WERI-Rb-1 (cell line): ENCODE data around the gene AGPAT3.

Source experiments
- DNase-seq: peaks from one replicate; pipeline ENCODE4 v3.0.0-alpha.2; 2020
- H3K27ac ChIP-seq: fragments of 250-450 bp; sonication (Bioruptor Pico); 2 replicates; pipeline ENCODE4 v1.5.1; 2020; ENCODE audit warnings: mild to moderate bottlenecking, moderate library complexity
- H3K27me3 ChIP-seq: fragments of 250-450 bp; sonication (Bioruptor Pico); 2 replicates; pipeline ENCODE4 v1.5.1; 2021; ENCODE audit warnings: mild to moderate bottlenecking, low read depth, moderate library complexity; ENCODE audit not compliant: insufficient read depth, severe bottlenecking
- H3K36me3 ChIP-seq: fragments of 250-450 bp; sonication (Bioruptor Pico); 2 replicates; pipeline ENCODE4 v1.5.1; 2020; ENCODE audit warnings: mild to moderate bottlenecking, moderate library complexity
- H3K4me3 ChIP-seq: 2 replicates; pipeline ENCODE4 v1.5.1; 2011; ENCODE audit warnings: low read depth, mild to moderate bottlenecking, control low read depth, low read length
- H3K9me3 ChIP-seq: fragments of 250-450 bp; sonication (Bioruptor Pico); 2 replicates; pipeline ENCODE4 v1.5.1; 2021; ENCODE audit warnings: mild to moderate bottlenecking, moderate library complexity; ENCODE audit not compliant: severe bottlenecking
- CTCF ChIP-seq: IDR thresholded peaks from 2 replicates; pipeline ENCODE4 v1.5.1; 2011; ENCODE audit warnings: low read depth, mild to moderate bottlenecking, control low read depth, inconsistent platforms, low read length

Gene AGPAT3

GRCh38 chr21:43911935-43912487 lies 47.0 kb downstream of the AGPAT3 start:
- Histone ChIP-seq H3K4me3 (no peak overlapping the region), H3K9me3 (peaks cover 5% of the 10 kb centered on the region), H3K27ac (no peak overlapping the region), H3K36me3 (no peaks in the 10 kb centered on the region; the same call in none of the 2 replicates), H3K27me3 (no peaks in the 10 kb centered on the region)
- no peak for DNase-seq
- no peak for TF ChIP-seq CTCF

GRCh38 chr21:43912500-43912899 lies 47.5 kb downstream of the AGPAT3 start:
- no peaks in the 10 kb centered on the region for H3K27me3 ChIP-seq
- H3K36me3 ChIP-seq, result no peaks in the 10 kb centered on the region; the same call in 1 of the 2 replicates
- H3K9me3 ChIP-seq, result peaks cover 5% of the 10 kb centered on the region
- no peak overlapping the region for H3K27ac ChIP-seq
- no peak for DNase-seq
- no peak for TF ChIP-seq CTCF
- no peak overlapping the region for H3K4me3 ChIP-seq

- Histone ChIP-seq H3K27me3 (no peaks in the 10 kb centered on the region), H3K9me3 (peaks cover 5% of the 10 kb centered on the region), H3K27ac (no peak overlapping the region), H3K36me3 (no peaks in the 10 kb centered on the region; the same call in 1 of the 2 replicates), H3K4me3 (no peak overlapping the region)
- no peak for TF ChIP-seq CTCF
- no peak for DNase-seq
Observed at GRCh38 chr21:43912910-43913309, 47.9 kb downstream of the AGPAT3 start.

GRCh38 chr21:43913928-43914327 lies 48.9 kb downstream of the AGPAT3 start:
- DNase-seq, result no peak
- H3K4me3 ChIP-seq, result no peak overlapping the region
- H3K27ac ChIP-seq, result no peak overlapping the region
- H3K27me3 ChIP-seq, result no peaks in the 10 kb centered on the region
- no peak for TF ChIP-seq CTCF
- H3K9me3 ChIP-seq, result peaks cover 5% of the 10 kb centered on the region
- peaks cover under 1% of the 10 kb centered on the region; the same call in 1 of the 2 replicates for H3K36me3 ChIP-seq

- Histone ChIP-seq H3K36me3 (peaks cover 8% of the 10 kb centered on the region), H3K27me3 (no peaks in the 10 kb centered on the region), H3K27ac (no peak overlapping the region), H3K4me3 (no peak overlapping the region), H3K9me3 (peaks cover 5% of the 10 kb centered on the region)
- no peak for TF ChIP-seq CTCF
- DNase-seq, result no peak
Observed at GRCh38 chr21:43916076-43916475, 51.1 kb downstream of the AGPAT3 start.
